Measurements from ENCODE around the gene PRICKLE1.

The PRICKLE1 gene

GRCh38 chr12:42444192-42444943, 145.2 kb downstream of the PRICKLE1 start:
- no peak for DNase-seq

GRCh38 chr12:42442888-42443287, 146.7 kb downstream of the PRICKLE1 start:
- no peak for DNase-seq

GRCh38 chr12:42442311-42442759, 147.2 kb downstream of the PRICKLE1 start:
- no peak for DNase-seq

- no peak for DNase-seq
Measured at GRCh38 chr12:42440608-42441007, 148.9 kb downstream of the PRICKLE1 start.

GRCh38 chr12:42432517-42433140, 156.9 kb downstream of the PRICKLE1 start:
- no peak for DNase-seq

- no peak for DNase-seq
Measured at GRCh38 chr12:42428850-42429249, 160.7 kb downstream of the PRICKLE1 start.

GRCh38 chr12:42426746-42427145, 162.8 kb downstream of the PRICKLE1 start:
- no peak for DNase-seq

- no peak for DNase-seq
Measured at GRCh38 chr12:42422785-42423184, 166.8 kb downstream of the PRICKLE1 start.

- no peak for DNase-seq
Measured at GRCh38 chr12:42421844-42422779, 167.4 kb downstream of the PRICKLE1 start.

- no peak for DNase-seq
Measured at GRCh38 chr12:42420395-42420794, 169.2 kb downstream of the PRICKLE1 start.

GRCh38 chr12:42410340-42410739, 179.2 kb downstream of the PRICKLE1 start:
- no peak for DNase-seq

- DNase-seq: no peak
Measured at GRCh38 chr12:42409471-42409870, 180.1 kb downstream of the PRICKLE1 start.

- DNase-seq: no peak
Measured at GRCh38 chr12:42407306-42407705, 182.2 kb downstream of the PRICKLE1 start.

All from DMS153 (cell line).